Colonic mucosa (tissue), 4 donors: ENCODE measurements around the gene LMO1. TPM values are rescaled to one million over a fixed set of nuclear protein-coding genes. Genes with fewer than 3 reads are reported as not detected.

Source experiments
- DNase-seq: peaks from one replicate; pipeline ENCODE4 v3.0.0-alpha.2; 2020
- H3K27ac ChIP-seq: fragments of 200-600 bp; one replicate; pipeline ENCODE4 v1.8.0; 2021
- H3K27me3 ChIP-seq: fragments of 200-600 bp; one replicate; pipeline ENCODE4 v1.8.0; 2021
- H3K36me3 ChIP-seq: fragments of 200-600 bp; one replicate; pipeline ENCODE4 v1.8.0; 2021
- H3K4me1 ChIP-seq: fragments of 200-600 bp; one replicate; pipeline ENCODE4 v1.8.0; 2021; ENCODE audit warnings: mild to moderate bottlenecking
- H3K4me3 ChIP-seq: fragments of 200-600 bp; one replicate; pipeline ENCODE4 v1.8.0; 2021
- H3K9ac ChIP-seq, 2 donors: one replicate each; pipeline ENCODE4 v1.7.0; 2013; ENCODE audit warnings: control low read depth in 2 of 2, low read depth in 2 of 2, low read length in 2 of 2
- H3K9me3 ChIP-seq: fragments of 200-600 bp; one replicate; pipeline ENCODE4 v1.8.0; 2021
- intact Hi-C: fragments of 100-400 bp; cut with DNase I; formaldehyde crosslinking; loops from one replicate; pipeline ENCODE4 v1.14.1; 2022
- total RNA-seq, 2 donors: library from RNA; stranded (reverse); fragmentation: NEBNext Ultra II Directional in 1 of 2; extraction: Animal tissue kit (Norgen Biotek cat#: 25700) in 1 of 2; gene quantifications; one replicate each; pipeline ENCODE4 v1.2.1, GENCODE V29; 2021
- TF ChIP-seq, protein P1 (sequence below): fragments of 200-600 bp; IDR thresholded peaks from one replicate; pipeline ENCODE4 v1.8.0; 2022; ENCODE audit warnings: antibody characterized with exemption, mild to moderate bottlenecking
- donor health status: healthy.
- donor health status: DM: no; HTN: no; CAD: no.
- donor health status: DM: no; HTN: no; CAD: no.

Gene LMO1
- total RNA-seq, 2 donors from 2014 or later: not detected

DNA sequence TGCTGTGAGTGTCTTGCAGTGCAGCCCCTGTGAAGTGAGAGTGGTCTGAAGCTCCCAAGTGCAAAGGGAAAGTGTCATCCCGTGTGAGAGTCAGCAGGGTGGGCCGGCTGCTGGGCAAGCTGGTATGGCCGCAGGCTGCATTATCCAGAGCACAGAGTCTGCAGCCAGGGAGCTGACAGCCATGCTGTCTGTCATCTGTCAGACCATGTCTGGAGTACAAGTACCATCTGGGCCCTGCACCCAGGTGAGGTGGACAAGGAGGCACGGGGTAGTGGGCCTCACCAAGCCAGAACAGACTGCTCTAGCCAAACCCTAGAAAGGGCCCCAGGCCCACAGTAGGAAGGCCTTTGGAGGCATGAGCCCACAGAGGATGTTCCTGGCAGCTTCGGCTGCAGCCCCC is 20.2 kb downstream of the LMO1 start:
- Histone ChIP-seq H3K27me3 (no peaks in the 10 kb centered on the region), H3K4me3 (no peak overlapping the region), H3K9ac (no peak overlapping the region), H3K27ac (no peak overlapping the region), H3K9me3 (no peaks in the 10 kb centered on the region), H3K36me3 (no peaks in the 10 kb centered on the region), H3K4me1 (no peaks in the 10 kb centered on the region)
- intact Hi-C loops: no loop called here
- DNase-seq: no peak
- TF ChIP-seq, protein P1, sequence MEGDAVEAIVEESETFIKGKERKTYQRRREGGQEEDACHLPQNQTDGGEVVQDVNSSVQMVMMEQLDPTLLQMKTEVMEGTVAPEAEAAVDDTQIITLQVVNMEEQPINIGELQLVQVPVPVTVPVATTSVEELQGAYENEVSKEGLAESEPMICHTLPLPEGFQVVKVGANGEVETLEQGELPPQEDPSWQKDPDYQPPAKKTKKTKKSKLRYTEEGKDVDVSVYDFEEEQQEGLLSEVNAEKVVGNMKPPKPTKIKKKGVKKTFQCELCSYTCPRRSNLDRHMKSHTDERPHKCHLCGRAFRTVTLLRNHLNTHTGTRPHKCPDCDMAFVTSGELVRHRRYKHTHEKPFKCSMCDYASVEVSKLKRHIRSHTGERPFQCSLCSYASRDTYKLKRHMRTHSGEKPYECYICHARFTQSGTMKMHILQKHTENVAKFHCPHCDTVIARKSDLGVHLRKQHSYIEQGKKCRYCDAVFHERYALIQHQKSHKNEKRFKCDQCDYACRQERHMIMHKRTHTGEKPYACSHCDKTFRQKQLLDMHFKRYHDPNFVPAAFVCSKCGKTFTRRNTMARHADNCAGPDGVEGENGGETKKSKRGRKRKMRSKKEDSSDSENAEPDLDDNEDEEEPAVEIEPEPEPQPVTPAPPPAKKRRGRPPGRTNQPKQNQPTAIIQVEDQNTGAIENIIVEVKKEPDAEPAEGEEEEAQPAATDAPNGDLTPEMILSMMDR: no peak

DNA sequence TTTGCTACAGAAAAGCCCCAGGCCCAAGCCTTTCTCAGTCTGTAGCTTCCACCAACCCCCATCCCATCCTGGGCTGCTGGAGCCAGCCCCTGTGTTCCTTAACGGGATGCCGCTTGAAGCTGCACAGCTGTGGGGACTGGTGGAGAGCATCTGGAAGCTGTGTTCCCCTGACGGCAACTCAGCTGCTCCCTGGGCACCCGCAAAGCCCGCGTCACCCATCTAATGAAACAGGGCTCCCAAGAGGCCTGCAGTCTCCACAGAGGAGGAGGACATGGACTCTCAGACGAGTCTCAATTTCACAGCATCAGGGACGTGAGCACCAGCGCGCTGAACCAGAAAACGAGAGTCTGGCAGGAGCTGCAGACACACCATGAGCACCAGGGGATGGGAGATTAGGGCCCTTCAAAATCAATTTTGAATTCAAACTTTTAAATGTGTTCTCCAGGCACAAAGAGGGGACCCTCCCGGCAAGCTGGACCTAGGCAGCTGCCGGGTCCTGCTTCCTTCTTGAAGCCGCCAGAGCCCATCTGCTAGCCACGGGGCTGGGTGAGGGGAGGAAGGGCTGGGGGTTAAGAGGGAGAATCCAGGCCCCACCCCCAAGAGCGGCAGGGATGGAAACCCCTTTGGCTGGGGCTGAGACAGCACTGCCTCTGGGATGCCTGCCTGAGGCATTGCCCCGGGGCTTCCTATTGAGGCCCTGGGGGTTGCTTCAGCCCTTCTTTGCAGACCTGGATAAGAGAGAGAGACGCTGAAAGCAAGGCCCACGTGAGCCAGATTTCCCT is 21.0 kb downstream of the LMO1 start:
- intact Hi-C loops: no loop called here
- H3K4me1 ChIP-seq: no peaks in the 10 kb centered on the region
- H3K9me3 ChIP-seq: no peaks in the 10 kb centered on the region
- no peak overlapping the region for H3K4me3 ChIP-seq
- H3K27me3 ChIP-seq: no peaks in the 10 kb centered on the region
- no peak for DNase-seq
- no peak overlapping the region for H3K27ac ChIP-seq
- no peak overlapping the region for H3K9ac ChIP-seq
- TF ChIP-seq, protein P1: no peak
- H3K36me3 ChIP-seq: no peaks in the 10 kb centered on the region

DNA sequence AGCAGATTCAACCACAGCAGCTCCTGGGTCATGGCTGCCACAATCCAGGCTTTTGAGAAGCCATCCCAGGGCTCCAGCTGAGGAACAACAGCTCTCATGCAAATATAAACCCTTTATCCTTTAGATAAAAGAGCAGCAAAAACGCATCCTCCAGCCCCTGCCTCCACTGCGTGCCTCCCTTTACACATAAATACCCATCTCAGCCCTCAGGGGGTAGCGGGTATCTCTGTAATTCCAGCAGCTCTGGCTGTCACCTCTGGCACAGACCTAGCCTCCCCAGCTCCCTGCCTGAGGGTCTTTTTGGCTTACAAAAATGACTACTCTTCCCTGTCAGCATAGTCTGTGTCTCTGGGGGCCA is 21.6 kb downstream of the LMO1 start:
- Histone ChIP-seq H3K9me3 (no peaks in the 10 kb centered on the region), H3K4me3 (no peak overlapping the region), H3K9ac (no peak overlapping the region), H3K27ac (no peak overlapping the region), H3K36me3 (no peaks in the 10 kb centered on the region), H3K4me1 (no peaks in the 10 kb centered on the region), H3K27me3 (no peaks in the 10 kb centered on the region)
- intact Hi-C loops: no loop called here
- TF ChIP-seq, protein P1: no peak
- DNase-seq: no peak

DNA sequence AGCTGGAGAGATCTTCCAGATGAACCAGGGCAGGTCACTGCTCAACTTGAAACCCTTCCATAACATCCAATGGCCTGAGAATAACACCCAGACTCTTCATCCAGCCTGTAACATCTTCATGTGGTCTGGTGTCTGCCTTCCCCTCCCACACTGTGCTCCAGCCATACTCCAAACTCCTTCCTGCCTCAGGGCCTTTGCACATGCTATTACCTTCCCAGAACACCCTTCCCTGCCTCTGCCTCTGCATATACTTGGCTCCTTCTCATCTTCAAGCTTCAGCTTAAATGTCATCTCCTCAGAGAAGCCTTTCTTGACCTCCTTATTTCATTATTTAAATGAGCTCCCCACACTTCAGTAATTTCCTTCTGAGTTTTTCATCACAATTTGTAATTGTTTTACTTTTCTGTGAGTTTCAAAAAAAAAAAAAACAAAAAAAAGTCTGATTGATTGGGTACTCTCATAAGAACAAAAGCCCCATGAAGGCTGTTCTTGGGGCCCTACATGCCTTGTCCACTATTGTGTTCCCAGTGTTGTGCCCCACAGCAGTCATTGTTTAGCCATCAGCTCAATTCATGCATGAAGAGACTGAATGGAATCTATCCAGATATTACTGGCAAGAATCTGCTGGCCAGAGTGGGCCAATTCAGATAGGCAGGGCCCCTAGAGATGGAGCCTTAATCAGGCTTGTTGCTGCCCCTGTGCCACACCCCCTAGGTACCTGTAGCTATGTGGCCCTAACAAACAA is 22.1 kb downstream of the LMO1 start:
- intact Hi-C loops: no loop called here
- no peak overlapping the region for H3K4me3 ChIP-seq
- no peak overlapping the region for H3K27ac ChIP-seq
- H3K27me3 ChIP-seq: no peaks in the 10 kb centered on the region
- no peaks in the 10 kb centered on the region for H3K36me3 ChIP-seq
- no peaks in the 10 kb centered on the region for H3K4me1 ChIP-seq
- TF ChIP-seq, protein P1: no peak
- no peak for DNase-seq
- no peaks in the 10 kb centered on the region for H3K9me3 ChIP-seq
- H3K9ac ChIP-seq: no peak overlapping the region

DNA sequence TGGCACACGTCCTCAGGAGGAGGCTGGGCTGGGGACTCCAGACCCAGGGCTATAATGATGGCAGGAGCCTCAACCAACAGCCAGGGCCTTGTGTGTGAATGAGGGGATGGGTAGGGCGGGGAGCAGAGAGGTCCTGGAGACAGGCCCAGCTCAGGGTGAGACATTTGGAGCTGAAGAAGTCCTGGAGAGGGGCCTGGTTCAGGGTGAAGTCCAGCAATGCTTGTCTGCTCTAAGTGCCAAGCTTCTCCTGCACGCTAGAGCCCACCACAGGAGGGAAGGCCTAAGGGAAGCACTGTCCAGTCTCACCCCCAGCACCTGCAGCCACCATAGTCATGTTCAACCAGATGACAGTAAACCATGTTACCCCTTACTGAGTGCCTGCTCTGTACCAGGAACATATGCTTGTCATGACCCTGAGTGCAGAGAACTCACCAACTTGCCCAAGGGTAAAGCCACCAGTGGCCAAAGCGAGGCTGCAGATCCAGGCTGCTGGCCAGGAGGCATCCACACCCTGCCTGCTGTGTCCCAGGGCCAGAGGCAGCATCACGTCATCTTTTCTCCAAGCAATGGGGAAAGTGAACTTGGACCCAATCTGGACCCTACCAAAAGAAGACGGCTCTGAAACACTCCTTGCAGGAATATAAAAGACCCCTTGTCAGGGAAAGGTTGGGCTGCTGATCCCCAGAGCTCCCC is 24.0 kb downstream of the LMO1 start:
- no peaks in the 10 kb centered on the region for H3K9me3 ChIP-seq
- no peak for DNase-seq
- intact Hi-C loops: no loop called here
- TF ChIP-seq, protein P1: no peak
- H3K9ac ChIP-seq: no peak overlapping the region
- no peaks in the 10 kb centered on the region for H3K27me3 ChIP-seq
- no peak overlapping the region for H3K4me3 ChIP-seq
- H3K36me3 ChIP-seq: no peaks in the 10 kb centered on the region
- H3K27ac ChIP-seq: no peak overlapping the region
- H3K4me1 ChIP-seq: no peaks in the 10 kb centered on the region
